Measurements from ENCODE around the gene RECQL5. TPM values are rescaled to one million over a fixed set of nuclear protein-coding genes. Genes with fewer than 3 reads are reported as not detected.
A peak's percentile ranks its signal among the peaks of the same experiment; 100 is the strongest.

RECQL5 gene
- total RNA-seq, 4 donors from 2014 or later = 26.3 to 85.0 (median 44.1) TPM

DNA sequence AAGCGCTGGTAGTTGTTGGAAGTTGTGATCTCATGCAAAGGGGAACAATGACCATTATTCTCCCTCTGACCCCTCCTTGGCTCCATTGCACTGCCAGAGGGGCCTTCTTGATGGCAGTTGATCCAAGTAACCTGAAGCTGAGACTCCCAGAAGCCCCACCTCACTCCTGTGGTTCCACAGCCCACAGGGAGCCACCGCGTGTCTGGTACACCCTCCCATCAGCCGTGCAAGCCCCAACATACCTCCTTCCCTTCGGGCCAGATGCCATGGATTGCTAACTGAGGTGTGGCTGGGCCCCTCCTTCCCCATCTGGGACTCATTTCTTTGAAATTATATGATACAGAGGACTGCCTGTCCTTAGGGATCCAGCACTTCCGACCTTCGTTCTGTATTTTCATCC lies 18.0 kb upstream of the RECQL5 start:
- peak in 1 of 2 donors; percentile 69 for TF ChIP-seq POLR2A (IDR thresholded peaks at IDR 0.05)
- TF ChIP-seq, protein P1, sequence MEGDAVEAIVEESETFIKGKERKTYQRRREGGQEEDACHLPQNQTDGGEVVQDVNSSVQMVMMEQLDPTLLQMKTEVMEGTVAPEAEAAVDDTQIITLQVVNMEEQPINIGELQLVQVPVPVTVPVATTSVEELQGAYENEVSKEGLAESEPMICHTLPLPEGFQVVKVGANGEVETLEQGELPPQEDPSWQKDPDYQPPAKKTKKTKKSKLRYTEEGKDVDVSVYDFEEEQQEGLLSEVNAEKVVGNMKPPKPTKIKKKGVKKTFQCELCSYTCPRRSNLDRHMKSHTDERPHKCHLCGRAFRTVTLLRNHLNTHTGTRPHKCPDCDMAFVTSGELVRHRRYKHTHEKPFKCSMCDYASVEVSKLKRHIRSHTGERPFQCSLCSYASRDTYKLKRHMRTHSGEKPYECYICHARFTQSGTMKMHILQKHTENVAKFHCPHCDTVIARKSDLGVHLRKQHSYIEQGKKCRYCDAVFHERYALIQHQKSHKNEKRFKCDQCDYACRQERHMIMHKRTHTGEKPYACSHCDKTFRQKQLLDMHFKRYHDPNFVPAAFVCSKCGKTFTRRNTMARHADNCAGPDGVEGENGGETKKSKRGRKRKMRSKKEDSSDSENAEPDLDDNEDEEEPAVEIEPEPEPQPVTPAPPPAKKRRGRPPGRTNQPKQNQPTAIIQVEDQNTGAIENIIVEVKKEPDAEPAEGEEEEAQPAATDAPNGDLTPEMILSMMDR (IDR thresholded peaks at IDR 0.05) = no peak
- Histone ChIP-seq H3K27me3 (no peaks in the 10 kb centered on the region), H3K4me3 (no peak overlapping the region), H3K27ac (peak overlapping the region in 3 of 4 donors; percentile 44 to 89 (median 83)), H3K4me1 (peaks cover 0 to 39% (median 9%) of the 10 kb centered on the region in 4 donors), H3K36me3 (peaks cover 0 to 4% (median 0%) of the 10 kb centered on the region in 3 donors), H3K9me3 (no peaks in the 10 kb centered on the region)
- DNase-seq = peak in 2 of 3 donors; percentile 68 to 77

DNA sequence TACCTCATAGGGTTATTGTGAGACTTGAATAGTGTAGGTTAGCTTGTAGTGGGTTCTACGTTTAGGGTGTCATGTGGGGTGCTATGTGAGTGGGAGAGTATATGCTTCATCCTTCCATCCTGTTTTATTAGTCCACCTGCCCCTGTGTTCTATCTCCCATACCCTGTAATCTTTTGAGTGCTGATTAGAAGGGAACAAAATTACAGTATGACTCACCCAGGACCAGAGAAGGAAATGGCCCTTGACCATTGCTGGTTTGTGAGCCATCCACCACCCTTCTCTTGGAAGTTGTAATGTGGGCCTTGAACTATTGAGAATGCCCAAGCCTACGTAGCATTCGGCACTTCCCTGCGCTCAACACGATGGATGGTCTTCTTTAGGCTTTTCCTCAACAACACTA lies 17.3 kb upstream of the RECQL5 start:
- no peaks in the 10 kb centered on the region for H3K9me3 ChIP-seq
- peak overlapping the region in 3 of 4 donors; percentile 44 to 89 (median 83) for H3K27ac ChIP-seq
- DNase-seq = peak in 1 of 3 donors; percentile 72
- H3K4me1 ChIP-seq = peaks cover 0 to 39% (median 9%) of the 10 kb centered on the region in 4 donors
- H3K27me3 ChIP-seq = no peaks in the 10 kb centered on the region
- no peak overlapping the region for H3K4me3 ChIP-seq
- peaks cover 0 to 4% (median 0%) of the 10 kb centered on the region in 3 donors for H3K36me3 ChIP-seq
- TF ChIP-seq POLR2A (IDR thresholded peaks at IDR 0.05) = no peak
- TF ChIP-seq, protein P1 (IDR thresholded peaks at IDR 0.05) = no peak

DNA sequence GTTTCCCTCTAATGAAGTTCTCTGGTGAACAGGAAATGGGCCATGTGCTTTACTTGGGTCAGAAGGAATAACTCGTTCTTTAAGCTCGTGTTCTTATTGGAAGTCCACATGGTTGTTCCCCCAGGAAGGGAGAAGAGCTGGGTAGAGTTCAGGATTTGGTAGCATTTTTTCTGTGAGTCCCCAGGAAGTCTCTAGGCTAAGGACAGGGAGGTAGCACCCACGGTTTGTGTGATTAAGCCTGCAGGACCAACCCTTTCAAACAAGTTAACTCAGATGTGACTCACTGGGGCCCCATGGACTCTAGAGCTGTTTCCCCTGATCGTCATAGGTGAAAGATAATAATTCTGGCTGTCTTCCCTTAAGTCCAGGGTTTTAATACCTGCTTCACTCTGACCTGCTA lies 16.6 kb upstream of the RECQL5 start:
- TF ChIP-seq, protein P1 (IDR thresholded peaks at IDR 0.05) = no peak
- TF ChIP-seq POLR2A (IDR thresholded peaks at IDR 0.05) = peak in 1 of 2 donors; percentile 84
- Histone ChIP-seq H3K4me3 (no peak overlapping the region), H3K36me3 (peaks cover 0 to 5% (median 0%) of the 10 kb centered on the region in 3 donors), H3K27ac (peak overlapping the region in 3 of 4 donors; percentile 36 to 89 (median 83)), H3K9me3 (no peaks in the 10 kb centered on the region), H3K4me1 (peaks cover 0 to 39% (median 8%) of the 10 kb centered on the region in 4 donors), H3K27me3 (no peaks in the 10 kb centered on the region)
- peak in 1 of 3 donors; percentile 84 for DNase-seq

DNA sequence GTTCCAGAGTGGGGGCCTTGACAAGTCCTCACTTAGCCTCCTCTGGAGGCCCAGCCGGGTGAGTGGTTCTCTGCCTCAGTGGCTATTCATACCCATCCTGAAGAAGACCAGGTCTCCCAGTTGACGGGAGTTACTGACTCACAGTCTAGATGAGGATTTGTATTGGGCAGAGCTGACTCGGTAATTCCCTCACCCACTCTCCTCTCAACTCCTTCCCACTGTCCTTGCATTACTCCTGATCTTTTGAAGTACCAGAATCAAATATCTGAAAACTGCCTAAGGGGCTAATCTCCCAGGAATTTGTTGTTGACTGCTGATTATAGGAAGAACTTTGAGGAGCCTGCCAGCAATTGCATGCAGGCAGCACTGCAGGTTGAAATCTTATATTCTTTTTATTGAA lies 14.3 kb upstream of the RECQL5 start:
- TF ChIP-seq POLR2A (IDR thresholded peaks at IDR 0.05) = no peak
- TF ChIP-seq, protein P1 (IDR thresholded peaks at IDR 0.05) = no peak
- no peak overlapping the region for H3K4me3 ChIP-seq
- H3K27me3 ChIP-seq = no peaks in the 10 kb centered on the region
- H3K27ac ChIP-seq = no peak overlapping the region
- H3K4me1 ChIP-seq = peaks cover 0 to 30% (median 2%) of the 10 kb centered on the region in 4 donors
- H3K9me3 ChIP-seq = no peaks in the 10 kb centered on the region
- no peak for DNase-seq
- H3K36me3 ChIP-seq = peaks cover 0 to 8% (median 0%) of the 10 kb centered on the region in 3 donors

DNA sequence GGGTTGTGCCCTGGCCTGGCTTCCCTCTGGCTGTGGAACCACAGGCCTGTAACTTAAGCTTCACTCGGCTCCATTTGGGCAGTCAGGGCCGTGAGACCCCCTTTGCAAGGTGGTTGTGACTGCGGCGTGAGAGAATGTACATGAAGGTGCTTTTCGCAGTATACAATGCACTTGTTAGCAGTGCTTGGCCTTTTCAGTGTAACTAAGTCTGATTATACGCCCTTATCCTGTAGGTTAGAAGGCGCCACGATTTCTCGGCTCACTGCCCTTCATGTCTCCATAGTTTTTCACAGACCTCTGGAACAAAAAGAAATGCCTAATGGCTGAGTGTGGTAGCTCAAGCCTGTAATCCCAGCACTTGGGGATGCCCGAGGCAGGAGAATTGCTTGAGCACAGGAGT lies 13.5 kb upstream of the RECQL5 start:
- H3K27me3 ChIP-seq = no peaks in the 10 kb centered on the region
- TF ChIP-seq POLR2A (IDR thresholded peaks at IDR 0.05) = no peak
- TF ChIP-seq, protein P1 (IDR thresholded peaks at IDR 0.05) = no peak
- peaks cover 0 to 15% (median 0%) of the 10 kb centered on the region in 3 donors for H3K36me3 ChIP-seq
- no peak overlapping the region for H3K4me3 ChIP-seq
- peak overlapping the region in 2 of 4 donors; percentile 58 to 65 for H3K27ac ChIP-seq
- H3K9me3 ChIP-seq = no peaks in the 10 kb centered on the region
- peaks cover 0 to 21% (median 0%) of the 10 kb centered on the region in 4 donors for H3K4me1 ChIP-seq
- DNase-seq = no peak
